T-helper 2 cell (primary cell): ENCODE results near the gene SRP54.
"Not testable (repeated sequence)": the region's sequence is repeated elsewhere in the genome, so short reads cannot be mapped to it uniquely, and the experiment has no call there.

Experiments
- DNase-seq, 5 experiments: peaks; one replicate each; pipeline versions ENCODE4 v3.0.0 to v3.0.0-alpha.2; 2012 to 2022
- total RNA-seq, 2 donors: gene quantifications; one replicate each; lab custom pipeline; 2026; lab: John Stamatoyannopoulos, UW

SRP54 gene
- total RNA-seq: 56.4 to 58.9 reads per million in 2 donors

DNA sequence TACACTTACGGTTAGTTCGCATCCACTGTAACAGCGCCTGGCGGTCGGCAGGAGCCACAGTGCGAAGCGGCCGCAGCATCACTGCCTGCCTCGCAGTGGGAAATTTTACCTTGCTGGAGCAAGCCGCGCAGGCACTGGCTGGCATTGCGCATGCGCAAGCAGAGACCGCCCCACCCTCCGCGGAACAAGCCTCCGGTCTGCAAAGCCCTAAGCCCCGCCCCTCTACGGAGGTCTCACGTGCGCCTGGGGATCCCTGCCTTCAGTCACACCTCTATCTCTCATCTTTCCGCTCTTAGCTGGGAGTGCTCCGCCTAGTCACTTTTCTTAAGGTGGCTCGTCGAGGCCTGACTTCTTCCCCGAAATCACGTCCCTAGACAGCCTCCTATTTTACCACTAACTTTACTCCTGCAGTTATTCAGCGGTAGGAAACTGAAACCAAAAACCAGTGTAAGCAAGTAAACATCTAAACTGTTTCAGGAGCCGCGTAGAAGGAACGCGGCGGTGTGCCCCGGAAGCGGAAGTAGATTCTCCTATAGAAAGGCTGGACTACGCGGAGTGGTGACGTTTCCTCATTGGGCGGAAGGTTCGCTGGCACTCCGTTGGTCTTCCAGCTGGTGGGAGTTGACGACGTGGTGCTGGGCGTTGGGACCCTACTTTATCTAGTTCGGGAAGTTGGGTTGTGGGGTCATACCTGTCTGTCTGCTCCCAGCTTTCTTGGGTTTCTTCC is at the start of gene SRP54:
SRP54 (plus strand) TSS at position 572 of the 727 bp plus-strand sequence. CDS start 13,718 bp downstream, outside the sequence.
- DNase-seq: peak; percentile 99 to 100 (median 99)

DNA sequence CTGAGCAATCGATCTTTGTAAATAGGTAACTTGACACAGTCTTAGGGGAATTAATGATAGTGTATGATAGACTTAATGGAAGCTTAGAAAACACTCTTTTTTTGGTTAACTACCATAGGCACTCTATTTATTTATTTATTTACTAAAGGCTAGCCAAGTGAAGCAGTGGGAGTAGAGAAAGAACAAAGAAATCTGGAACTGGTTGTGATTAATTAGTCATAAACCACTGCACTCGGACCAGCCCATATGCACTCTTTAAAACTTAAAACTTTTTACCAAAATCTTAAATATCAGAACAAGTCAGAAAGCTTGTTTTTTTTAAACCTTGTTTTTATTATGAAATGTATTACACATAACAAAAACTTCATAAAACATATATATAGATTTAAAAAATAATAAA is 49.5 kb upstream of the SRP54 start:
- no peak for DNase-seq

DNA sequence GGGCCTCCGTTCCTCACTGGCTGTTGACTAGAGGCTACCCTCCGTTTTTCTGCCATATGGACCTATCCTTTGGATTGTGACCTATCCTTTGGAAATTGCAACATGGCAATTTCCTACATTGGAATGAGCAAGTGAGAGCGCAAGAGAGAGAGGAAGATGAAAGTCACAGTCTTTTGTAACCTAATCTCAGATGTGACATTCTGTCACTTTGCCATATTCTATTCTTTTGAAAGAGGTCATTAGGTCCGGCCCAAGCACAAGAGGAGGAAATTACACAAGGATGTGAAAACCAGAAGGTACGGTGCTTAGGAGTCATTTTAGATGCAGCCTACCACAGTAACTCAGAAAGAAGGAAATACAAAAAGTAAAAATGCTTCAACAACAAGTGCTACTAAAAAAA is 47.3 kb upstream of the SRP54 start:
- no peak for DNase-seq

DNA sequence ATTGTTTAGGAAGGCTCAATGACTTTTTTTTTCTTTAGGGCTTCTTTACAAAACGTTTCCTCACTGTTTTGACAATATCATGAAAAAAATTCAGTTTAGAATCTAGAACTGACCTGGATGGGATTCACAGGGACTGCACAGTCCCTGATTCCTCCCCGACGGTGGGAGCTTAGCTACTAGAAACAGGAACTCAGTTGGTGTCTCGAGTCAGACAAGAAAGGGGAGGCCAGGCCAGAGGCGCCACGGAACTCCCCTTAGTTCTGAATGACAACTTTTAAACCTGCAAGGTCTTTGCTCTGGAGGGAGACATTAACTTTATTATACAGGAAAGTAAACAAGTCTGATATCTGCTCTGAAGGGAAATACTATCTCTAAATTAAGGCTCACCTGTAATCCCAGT is 45.4 kb upstream of the SRP54 start:
- no peak for DNase-seq

DNA sequence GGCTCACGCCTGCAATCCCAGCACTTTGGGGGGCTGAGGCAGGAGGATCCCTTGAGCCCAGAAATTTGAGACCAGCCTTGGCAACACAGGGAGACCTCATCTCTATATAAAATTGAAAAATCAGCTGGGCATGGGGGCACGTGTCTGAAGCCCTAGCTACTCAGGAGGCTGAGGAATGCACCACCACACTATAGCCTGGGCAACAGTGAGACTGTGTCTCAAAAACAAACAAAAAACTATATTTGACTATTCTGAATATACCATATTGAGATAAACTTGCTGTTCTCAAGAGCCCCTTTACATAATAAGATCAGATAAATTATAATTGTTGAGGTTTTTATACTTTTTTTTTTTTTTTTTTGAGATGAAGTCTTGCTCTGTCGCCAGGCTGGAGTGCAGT is 44.9 kb upstream of the SRP54 start:
- no peak for DNase-seq

DNA sequence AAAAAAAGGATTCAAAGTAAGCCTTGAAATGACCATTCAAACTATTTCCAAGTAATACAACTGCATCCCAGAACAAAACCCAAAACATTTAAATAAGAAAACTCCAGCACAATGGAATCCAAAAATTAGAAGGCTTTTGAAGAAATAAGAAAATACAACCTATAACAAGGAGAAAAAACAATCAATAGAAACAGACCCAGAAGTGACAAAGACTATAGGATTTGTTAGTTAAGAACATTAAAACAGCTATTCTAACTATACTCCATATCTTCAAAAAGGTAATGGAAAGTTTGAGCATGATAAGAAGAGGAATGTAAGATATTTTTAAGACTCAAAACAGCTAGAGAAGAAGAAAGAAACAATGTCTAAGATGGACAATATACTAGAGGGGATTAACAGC is 39.3 kb upstream of the SRP54 start:
- no peak for DNase-seq

DNA sequence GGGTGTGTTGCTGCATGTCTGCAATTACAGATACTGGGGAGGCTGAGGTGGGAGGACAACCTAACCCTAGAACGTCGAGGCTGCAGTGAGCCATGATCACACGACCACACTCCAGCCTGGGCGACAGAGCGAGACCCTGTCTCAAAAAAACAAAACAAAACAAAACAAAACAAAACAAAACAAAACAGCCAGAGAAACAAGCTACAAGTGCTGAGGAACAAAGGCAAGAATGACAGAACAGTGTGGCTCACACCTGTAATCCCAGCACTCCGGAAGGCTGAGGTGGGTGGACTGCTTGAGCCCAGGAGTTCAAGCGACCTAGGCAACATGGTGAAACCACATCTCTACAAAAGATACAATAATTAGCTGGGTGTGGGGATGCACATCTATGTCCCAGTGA is 38.0 kb upstream of the SRP54 start:
- no peak for DNase-seq

DNA sequence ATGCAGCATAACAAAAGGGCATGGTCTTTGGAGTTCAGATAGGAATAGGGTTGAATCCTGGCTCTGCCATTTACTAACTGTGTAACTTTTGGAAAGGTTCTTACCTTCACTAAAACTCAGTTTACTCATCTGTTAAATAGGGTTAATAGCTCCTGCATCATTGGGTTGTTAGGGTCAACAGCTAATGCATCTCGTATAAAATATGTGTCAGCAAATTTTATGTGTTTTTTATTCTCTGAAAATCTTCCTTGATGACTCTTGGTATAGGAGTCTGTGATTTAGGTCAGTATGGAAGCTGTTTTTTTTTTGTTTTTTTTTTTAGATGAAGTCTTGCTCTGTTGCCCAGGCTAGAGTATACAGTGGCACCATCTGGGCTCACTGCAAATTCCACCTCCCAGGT is 36.1 kb upstream of the SRP54 start:
- DNase-seq: no peak

DNA sequence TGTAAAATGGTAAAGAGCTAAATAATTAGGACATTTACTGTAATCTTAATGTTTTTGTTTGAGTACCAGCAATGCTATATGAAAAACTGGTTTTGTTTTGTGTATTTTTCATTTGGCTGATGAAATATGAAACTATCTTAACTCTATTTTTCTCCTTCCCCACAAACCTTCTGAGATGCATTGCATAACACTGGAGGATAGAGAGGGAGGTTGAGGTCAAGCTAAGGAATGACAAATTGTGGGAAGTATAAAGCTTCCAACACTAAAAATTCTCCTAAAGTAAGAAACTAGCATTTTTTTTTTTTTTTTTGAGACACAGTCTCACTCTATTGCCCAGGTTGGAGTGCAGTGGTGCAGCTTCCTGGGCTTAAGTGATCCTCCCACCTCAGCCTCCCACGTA is 31.5 kb upstream of the SRP54 start:
- no peak for DNase-seq

DNA sequence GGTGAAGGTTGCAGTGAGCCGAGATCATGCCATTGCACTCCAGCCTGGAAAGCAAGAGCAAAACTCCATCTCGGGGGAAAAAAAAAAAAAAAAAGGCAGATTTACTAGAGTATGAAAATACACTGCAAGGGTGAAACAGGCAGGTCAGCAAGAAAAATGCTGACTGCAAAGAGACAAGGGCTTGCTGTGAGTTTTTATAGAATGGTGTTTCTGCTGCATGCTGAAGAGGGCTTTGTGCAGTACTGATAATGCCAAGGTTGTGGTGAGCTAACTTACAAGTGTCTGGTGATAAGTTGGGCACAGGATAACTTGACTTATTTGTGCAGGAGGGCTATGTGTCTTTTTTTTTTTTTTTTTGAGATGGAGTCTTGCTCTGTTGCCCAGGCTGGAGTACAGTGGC is 25.9 kb upstream of the SRP54 start:
- no peak for DNase-seq

DNA sequence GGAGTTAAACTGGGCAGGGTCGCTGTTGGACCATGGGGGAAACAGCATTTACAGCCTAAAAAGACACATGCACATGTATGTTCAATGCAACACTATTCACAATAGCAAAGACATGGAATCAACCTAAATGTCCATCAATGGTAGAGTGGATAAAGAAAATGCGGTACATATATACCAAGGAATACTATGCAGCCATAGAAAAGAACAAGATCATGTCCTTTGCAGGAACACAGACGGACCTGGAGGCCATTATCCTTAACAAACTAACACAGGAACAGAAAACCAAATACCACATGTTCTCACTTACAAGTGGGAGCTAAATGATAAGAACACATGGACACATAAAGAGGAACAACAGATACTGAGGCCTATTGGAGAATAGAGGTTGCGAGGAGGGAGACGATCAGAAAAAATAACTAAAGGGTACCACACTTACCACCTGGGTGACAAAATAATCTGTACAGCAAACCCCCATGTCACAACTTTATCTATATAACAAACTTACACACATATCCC is 25.0 kb upstream of the SRP54 start:
- DNase-seq: no peak

DNA sequence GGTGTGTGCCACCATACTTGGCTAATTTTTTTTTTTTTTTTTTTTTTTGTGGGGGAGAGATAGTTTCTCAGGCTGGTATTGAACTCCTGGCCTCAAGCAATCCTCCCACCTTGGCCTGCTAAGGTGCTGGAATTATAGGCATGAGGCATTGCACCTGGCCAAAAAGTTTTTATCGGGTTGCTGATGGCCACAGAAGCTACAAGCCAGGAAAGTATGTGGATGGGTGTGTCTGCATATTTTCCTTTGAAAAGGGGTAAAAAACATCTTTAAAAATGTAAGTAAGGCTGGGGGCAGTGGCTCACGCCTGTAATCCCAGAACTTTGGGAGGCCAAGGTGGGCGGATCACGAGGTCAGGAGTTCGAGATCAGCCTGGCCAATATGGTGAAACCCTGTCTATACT is 20.7 kb upstream of the SRP54 start:
- DNase-seq: not testable (repeated sequence)

DNA sequence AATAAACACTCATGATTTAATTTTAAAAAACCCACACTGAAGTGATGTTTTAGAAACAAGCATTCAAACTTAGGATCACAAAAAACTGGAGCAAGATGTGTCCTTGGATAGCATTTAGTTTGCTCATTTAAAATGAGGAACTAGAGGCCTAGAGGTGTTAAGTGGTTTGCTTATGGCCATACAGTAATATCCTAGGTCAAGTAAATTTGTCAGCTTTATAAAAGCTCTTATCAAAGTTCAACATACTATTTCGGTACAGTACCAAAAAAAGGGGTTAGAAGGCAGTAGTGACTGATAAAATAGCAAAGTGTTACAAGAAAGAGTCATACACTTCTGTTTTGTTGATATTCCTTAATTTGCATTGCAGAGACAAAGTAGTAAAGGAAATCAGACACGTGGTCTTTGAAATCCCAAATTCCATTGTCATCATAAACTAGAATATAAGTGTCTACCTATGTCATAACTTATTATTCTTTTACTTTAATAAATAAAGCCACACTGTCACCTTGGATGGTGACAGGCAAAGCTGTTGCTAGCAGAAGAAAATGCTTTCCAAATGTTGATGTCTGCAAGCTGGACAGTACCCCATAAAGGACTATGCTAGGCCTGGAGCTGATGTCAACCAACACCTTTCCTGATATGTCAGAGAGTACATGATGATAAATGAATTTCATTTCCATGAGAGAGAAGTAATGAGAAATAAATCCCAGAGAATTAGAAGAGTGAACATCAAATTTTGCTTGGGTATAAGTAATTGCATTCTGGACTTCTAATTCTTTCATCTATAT is 17.6 kb upstream of the SRP54 start:
- DNase-seq: no peak

DNA sequence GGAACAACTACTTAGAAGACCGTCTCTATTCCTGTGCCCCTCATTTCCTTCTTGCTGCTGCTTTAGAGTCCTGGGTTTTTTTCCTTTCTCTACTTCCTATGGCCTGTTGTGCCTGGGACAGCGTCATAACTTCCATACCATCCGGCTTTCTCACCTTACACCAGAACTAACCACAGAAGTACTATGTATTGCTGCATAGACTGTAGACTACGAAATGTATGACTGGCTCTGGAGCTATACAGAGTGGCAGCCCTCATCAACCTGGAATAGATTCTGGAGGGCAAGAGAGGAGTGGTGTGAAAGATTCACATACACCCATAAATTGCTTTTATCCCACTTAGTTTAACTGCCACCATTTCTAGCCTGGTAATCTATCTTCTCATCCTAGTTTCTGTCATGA is 16.9 kb upstream of the SRP54 start:
- DNase-seq: no peak

DNA sequence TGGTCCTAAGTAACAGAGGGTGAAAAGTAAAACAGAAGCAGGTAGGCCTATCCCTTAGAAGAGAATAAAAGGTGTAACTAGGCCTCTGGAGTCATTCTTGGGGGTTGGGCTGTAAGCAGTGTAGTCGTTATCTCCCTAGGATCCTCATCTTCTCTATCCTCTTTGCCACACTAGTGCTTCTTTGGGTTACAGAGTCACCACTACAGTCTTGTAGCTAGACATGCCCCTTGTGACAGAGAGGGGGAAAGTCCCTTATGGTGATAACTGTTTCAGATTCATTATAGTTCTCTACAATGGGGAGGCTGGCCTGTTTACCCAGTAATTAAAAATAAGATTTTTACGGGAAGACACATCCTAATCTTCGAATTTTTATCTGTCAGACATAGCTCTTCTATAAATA is 16.4 kb upstream of the SRP54 start:
- DNase-seq: peak in 1 of 5 experiments; percentile 69

DNA sequence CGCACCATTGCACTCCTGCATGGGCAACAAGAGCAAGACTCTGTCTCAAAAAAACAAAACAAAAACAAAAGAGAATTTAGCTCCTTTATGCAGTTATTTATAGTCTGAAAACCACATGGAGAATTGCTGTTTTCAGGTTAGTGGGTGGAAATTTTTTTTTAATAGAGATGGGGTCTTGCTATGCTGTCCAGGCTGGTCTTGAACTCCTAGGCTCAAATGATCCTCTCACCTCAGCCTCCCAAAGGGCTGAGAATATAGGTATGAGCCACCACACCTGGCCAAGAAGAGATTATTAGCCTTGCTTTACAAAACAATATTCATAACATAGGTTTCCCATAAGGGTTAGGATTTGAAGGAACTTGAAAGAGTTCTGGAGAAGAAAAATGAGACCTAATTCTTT is 12.1 kb upstream of the SRP54 start:
- DNase-seq: no peak

DNA sequence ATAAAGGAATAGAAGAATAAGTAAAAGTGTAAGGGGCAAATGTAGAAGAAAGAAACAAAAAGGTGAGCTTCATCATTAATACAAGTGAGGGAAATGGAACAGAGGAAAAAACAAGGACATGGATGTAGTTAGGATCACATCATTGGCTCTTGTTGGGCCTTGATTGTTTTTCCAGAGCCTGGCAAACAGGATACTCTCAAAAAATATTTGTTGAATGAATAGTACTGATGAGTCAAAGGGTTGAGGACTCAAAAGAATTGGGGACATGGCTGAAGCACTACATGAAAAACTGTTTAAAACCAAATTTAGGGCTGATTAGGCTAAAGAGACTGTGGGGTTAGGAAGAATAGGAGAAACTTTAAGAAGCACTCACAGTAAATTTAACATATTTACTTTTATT is 11.4 kb upstream of the SRP54 start:
- no peak for DNase-seq

DNA sequence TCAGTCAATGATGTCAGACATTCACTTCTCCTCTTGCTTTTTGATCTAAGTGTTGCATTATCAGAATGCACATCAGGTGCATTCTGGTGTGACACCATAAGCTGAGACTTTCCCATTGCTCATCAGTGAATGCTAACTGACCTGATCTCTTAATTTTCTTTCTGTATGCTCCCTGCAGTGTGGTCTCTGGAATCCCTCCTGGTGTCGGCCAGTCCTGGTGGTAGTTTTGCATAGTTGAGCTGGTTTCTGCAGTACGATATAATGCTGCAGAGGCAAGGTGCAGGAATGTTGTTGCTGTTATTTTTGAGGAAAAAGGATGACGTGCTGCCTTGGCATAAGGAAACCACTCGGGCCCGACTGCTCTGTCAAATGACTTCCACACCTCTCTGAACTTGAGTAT is 11.0 kb upstream of the SRP54 start:
- DNase-seq: no peak

DNA sequence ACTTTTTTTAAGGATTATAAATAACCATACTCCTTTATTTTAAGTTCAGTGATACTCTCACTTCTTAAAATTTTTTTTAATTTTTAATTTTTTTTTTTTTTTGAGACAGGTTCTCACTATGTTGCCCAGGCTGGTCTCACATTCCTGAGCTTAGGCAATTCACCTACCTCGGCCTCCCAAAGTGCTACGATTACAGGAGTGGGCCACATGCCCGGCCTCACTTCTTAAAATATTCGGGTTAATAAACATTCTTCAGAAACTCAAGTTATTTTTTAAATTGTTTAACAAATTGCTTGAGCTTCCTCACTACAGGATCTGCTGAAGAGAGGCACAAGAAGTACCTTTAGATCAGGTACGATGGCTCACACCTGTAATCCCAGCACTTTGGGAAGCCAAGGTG is 4.3 kb upstream of the SRP54 start:
- DNase-seq: no peak

DNA sequence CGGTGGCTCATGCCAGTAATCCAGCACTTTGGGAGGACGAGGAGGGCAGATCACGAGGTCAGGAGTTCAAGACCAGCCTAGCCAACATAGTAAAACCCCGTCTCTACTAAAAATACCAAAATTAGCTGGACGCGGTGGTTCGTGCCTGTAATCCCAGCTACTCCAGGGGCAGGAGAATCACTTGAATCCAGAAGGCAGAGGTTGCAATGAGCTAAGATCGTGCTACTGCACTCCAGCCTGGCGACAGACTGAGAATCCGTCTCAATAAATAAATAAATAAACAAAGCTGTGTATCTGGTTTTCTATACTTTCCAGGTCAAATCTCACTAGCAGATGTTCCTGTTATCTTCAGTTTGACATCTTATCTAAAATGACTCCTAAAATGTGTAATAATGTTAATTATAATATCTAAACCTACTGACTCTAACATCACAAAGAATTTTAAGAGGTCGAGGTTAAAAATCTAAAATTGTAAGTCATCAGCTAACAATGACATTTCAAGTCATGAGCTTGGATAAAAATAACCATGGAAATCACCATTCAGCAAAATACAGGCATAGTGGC is 2.4 kb upstream of the SRP54 start:
- DNase-seq: no peak

DNA sequence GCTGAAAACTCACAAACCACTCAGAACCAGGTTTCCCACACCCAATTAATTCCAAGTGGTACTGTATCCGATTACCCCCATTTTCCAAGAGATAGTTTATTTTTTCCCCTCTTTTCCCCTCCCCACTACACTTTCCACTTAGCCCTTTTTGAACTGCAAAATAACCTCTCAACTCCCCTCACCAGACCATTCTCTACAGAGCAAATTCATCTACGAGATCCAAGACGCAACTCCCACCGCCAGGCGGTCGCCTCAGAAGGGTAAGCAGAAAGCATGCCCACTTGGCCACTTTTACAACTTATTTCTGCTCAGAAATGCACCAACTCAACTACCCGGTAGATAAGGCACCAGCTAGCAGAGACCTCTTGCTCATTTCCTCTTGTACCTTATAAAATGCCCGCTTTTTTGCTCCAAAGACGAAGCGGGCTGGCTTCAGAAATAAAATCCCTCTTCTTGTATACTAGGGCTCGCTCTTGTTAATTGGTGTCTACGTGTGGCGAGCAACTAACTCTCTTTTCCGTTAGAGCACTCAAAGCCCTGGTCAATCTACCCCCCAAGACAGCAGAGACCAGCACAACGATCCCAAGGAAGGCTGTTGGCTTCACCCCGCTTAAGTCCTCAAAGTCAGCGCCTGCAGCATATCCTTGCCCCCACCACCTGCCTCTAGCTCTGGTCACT is 910 bp upstream of the SRP54 start:
- DNase-seq: peak in 2 of 5 experiments; percentile 33 to 65

DNA sequence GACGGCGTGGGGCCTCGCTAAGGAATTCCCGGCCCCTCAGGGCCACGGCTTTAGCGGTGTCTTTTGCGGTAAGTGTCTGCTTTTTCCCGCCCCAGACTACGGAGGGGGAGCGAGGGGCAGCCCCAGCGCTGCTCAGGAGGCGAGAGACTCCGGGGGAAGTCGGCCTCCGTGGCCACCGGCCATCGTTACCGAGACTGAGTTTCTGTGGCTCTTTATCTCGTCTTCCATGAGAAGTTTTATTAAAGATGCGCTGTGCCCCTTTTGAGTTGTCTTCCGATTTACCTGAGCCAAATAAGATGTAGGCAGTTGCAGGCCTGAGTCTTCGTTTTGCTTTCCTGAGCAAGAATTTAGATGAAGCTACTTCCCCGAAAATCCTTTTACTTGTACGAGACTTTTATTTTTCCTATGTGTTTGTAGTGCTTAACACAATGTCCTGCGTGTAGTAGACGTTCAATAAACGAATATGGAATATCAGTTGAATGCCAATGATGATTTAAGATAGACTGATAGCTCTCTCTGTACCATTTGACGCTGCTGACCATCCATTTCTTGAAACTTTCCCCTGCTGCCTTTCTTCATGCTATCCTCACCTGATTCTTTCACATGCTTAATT is 462 bp downstream of the SRP54 start:
- no peak for DNase-seq

DNA sequence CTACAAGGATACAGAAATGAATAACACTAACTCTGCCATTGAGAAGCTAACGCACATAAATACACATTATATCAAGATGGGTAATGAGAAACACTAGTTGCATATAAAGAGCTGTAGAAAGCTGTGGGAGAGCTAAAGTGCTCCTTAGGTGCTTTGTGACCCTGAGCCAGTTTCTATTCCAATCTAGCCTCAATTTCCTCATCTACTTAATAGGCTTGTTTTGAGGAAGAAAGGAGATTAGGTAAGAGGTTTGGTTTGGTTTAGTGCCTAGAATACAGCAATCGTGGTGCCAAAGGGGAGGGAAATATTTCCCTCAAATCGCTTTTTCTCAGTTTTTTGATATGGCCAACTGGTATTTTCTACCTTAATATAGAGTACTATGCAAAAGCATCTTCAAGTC is 994 bp downstream of the SRP54 start:
- no peak for DNase-seq
